Testis (tissue), 2 donors: ENCODE results near the gene KLHL28.

ENCODE experiments used
- POLR2A ChIP-seq: fragments of 450-650 bp; IDR thresholded peaks from one replicate; pipeline ENCODE4 v1.6.1; 2017; ENCODE audit warnings: antibody characterized with exemption, mild to moderate bottlenecking, moderate library complexity
- TF ChIP-seq, protein P1 (sequence below), 3 experiments: fragments of 450-650 bp in 2 of 3; fragments of 200-600 bp in 1 of 3; sonication (generic) in 1 of 3; IDR thresholded peaks; one replicate each; pipeline ENCODE4 v1.5.1; 2016 to 2019; ENCODE audit warnings: antibody characterized with exemption in 3 of 3, mild to moderate bottlenecking in 2 of 3, moderate library complexity in 1 of 3

DNA sequence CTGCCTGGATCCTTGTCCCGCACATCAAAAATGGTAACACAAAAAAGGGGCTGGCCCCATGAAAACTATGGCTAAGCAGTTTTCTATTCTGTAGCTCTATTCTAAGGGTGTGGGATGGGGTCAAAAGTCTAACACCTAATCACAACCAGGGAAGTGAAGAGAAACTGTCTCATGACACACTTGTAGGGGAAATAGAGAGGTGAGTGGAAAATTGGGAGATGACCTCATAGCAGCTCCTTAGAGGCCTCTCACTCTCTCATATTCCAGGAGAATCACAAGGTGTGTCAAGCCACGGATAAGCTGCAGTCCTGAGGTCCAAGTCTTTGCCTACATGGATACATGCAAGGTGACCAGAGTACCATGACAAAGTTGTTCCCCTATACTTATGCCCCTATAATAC, 10.7 kb downstream of the KLHL28 start:
- TF ChIP-seq, protein P1, sequence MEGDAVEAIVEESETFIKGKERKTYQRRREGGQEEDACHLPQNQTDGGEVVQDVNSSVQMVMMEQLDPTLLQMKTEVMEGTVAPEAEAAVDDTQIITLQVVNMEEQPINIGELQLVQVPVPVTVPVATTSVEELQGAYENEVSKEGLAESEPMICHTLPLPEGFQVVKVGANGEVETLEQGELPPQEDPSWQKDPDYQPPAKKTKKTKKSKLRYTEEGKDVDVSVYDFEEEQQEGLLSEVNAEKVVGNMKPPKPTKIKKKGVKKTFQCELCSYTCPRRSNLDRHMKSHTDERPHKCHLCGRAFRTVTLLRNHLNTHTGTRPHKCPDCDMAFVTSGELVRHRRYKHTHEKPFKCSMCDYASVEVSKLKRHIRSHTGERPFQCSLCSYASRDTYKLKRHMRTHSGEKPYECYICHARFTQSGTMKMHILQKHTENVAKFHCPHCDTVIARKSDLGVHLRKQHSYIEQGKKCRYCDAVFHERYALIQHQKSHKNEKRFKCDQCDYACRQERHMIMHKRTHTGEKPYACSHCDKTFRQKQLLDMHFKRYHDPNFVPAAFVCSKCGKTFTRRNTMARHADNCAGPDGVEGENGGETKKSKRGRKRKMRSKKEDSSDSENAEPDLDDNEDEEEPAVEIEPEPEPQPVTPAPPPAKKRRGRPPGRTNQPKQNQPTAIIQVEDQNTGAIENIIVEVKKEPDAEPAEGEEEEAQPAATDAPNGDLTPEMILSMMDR (IDR thresholded peaks at IDR 0.05): no peak
- TF ChIP-seq POLR2A: no peak
